ENCODE measurements around the gene GJD3.

DNA sequence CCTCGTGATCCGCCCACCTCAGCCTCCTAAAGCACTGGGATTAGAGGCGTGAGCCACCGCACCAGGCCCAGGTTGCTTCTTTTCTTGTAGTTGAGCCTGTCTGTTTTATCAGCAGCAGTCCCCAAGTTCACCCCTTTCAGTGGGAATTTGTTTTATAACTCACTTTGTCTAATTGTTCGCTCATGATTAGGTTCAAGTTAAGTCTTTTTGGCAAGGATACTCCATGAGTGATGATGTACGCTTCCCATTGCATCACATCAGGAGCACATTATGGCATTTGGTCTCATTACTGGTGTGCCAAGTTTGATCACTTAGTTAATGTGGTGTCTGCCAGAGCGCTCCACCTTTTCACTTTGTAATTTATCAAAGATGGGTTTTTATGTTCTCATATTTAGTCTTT lies 14.4 kb upstream of the GJD3 start:
- TF ChIP-seq, protein P1, sequence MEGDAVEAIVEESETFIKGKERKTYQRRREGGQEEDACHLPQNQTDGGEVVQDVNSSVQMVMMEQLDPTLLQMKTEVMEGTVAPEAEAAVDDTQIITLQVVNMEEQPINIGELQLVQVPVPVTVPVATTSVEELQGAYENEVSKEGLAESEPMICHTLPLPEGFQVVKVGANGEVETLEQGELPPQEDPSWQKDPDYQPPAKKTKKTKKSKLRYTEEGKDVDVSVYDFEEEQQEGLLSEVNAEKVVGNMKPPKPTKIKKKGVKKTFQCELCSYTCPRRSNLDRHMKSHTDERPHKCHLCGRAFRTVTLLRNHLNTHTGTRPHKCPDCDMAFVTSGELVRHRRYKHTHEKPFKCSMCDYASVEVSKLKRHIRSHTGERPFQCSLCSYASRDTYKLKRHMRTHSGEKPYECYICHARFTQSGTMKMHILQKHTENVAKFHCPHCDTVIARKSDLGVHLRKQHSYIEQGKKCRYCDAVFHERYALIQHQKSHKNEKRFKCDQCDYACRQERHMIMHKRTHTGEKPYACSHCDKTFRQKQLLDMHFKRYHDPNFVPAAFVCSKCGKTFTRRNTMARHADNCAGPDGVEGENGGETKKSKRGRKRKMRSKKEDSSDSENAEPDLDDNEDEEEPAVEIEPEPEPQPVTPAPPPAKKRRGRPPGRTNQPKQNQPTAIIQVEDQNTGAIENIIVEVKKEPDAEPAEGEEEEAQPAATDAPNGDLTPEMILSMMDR (IDR thresholded peaks at IDR 0.05) = no peak
- TF ChIP-seq POLR2A (IDR thresholded peaks at IDR 0.05) = no peak
